HuH-7.5 (cell line): Measurements from ENCODE around the gene CTSL.
A peak's percentile ranks its signal among the peaks of the same experiment; 100 is the strongest.

Experiments
- DNase-seq: peaks from one replicate; pipeline ENCODE4 v3.0.0; 2011; ENCODE audit warnings: low spot score

The CTSL gene

GRCh38 chr9:87760529-87760928 lies 34.6 kb downstream of the CTSL start:
- no peak for DNase-seq

GRCh38 chr9:87763286-87763685 lies 37.4 kb downstream of the CTSL start:
- no peak for DNase-seq

- no peak for DNase-seq
Observed at GRCh38 chr9:87765521-87765920, 39.6 kb downstream of the CTSL start.

GRCh38 chr9:87766697-87767096 lies 40.8 kb downstream of the CTSL start:
- peak; percentile 11 for DNase-seq

GRCh38 chr9:87770616-87771315 lies 44.8 kb downstream of the CTSL start:
- no peak for DNase-seq

- DNase-seq = no peak
Observed at GRCh38 chr9:87771316-87772006, 45.5 kb downstream of the CTSL start.

- DNase-seq = no peak
Observed at GRCh38 chr9:87776481-87777379, 50.8 kb downstream of the CTSL start.

GRCh38 chr9:87778996-87779395 lies 53.1 kb downstream of the CTSL start:
- DNase-seq = no peak
